Chondrocyte (in vitro differentiated cells): Measurements from ENCODE around the gene FOXN3. TPM values are rescaled to one million over a fixed set of nuclear protein-coding genes. Genes with fewer than 3 reads are reported as not detected.

Experiments
- DNase-seq: peaks from one replicate; pipeline ENCODE4 v3.0.0; 2021; ENCODE audit warnings: mixed read lengths, low spot score
- H3K27ac Mint-ChIP-seq: one replicate; pipeline ENCODE4 v1.8.0; 2021; ENCODE audit warnings: mild to moderate bottlenecking, moderate library complexity, mixed read lengths; ENCODE audit not compliant: unreplicated experiment
- H3K27me3 Mint-ChIP-seq: 2 replicates; pipeline ENCODE4 v1.8.0; 2021; ENCODE audit warnings: low read depth, mixed read lengths
- H3K36me3 Mint-ChIP-seq: 2 replicates; pipeline ENCODE4 v1.8.0; 2021; ENCODE audit warnings: low read depth, mixed read lengths
- H3K4me1 Mint-ChIP-seq: 2 replicates; pipeline ENCODE4 v1.8.0; 2021; ENCODE audit warnings: low read depth, mild to moderate bottlenecking, mixed read lengths
- H3K4me3 Mint-ChIP-seq: one replicate; pipeline ENCODE4 v1.8.0; 2021; ENCODE audit warnings: mild to moderate bottlenecking, moderate library complexity, mixed read lengths; ENCODE audit not compliant: unreplicated experiment
- H3K9me3 Mint-ChIP-seq: 2 replicates; pipeline ENCODE4 v1.8.0; 2021; ENCODE audit warnings: low read depth, mixed read lengths
- CTCF ChIP-seq: fragments of 200-600 bp; sonication (generic); IDR thresholded peaks from 2 replicates; pipeline ENCODE4 v1.5.0; 2021; ENCODE audit warnings: antibody characterized with exemption, mild to moderate bottlenecking, moderate library complexity
- total RNA-seq: library from RNA; stranded (reverse); gene quantifications from 3 replicates; pipeline ENCODE4 v1.2.1, GENCODE V29; 2021

FOXN3 gene
- total RNA-seq, 1 donor from 2014 or later: 161 TPM

- H3K4me3 Mint-ChIP-seq: no peak overlapping the region
- no peaks in the 10 kb centered on the region for H3K9me3 Mint-ChIP-seq
- H3K27me3 Mint-ChIP-seq: no peaks in the 10 kb centered on the region
- H3K36me3 Mint-ChIP-seq: no peaks in the 10 kb centered on the region
- no peak for DNase-seq
- peak overlapping the region; percentile 87 for H3K27ac Mint-ChIP-seq
- no peak for TF ChIP-seq CTCF
- peaks cover 27% of the 10 kb centered on the region for H3K4me1 Mint-ChIP-seq
These were observed 57.4 kb downstream of the FOXN3 start for GRCh38 chr14:89359477-89360222.

- no peaks in the 10 kb centered on the region for H3K9me3 Mint-ChIP-seq
- DNase-seq: no peak
- no peak for TF ChIP-seq CTCF
- H3K4me3 Mint-ChIP-seq: no peak overlapping the region
- no peak overlapping the region for H3K27ac Mint-ChIP-seq
- no peaks in the 10 kb centered on the region for H3K27me3 Mint-ChIP-seq
- H3K36me3 Mint-ChIP-seq: no peaks in the 10 kb centered on the region
- peaks cover 16% of the 10 kb centered on the region for H3K4me1 Mint-ChIP-seq
These were observed 59.3 kb downstream of the FOXN3 start for GRCh38 chr14:89357655-89358297.

GRCh38 chr14:89356927-89357326 is 60.1 kb downstream of the FOXN3 start:
- Mint-ChIP-seq H3K36me3 (no peaks in the 10 kb centered on the region), H3K4me3 (no peak overlapping the region), H3K9me3 (no peaks in the 10 kb centered on the region), H3K27ac (no peak overlapping the region), H3K27me3 (no peaks in the 10 kb centered on the region), H3K4me1 (peaks cover 25% of the 10 kb centered on the region)
- TF ChIP-seq CTCF: no peak
- no peak for DNase-seq

DNA sequence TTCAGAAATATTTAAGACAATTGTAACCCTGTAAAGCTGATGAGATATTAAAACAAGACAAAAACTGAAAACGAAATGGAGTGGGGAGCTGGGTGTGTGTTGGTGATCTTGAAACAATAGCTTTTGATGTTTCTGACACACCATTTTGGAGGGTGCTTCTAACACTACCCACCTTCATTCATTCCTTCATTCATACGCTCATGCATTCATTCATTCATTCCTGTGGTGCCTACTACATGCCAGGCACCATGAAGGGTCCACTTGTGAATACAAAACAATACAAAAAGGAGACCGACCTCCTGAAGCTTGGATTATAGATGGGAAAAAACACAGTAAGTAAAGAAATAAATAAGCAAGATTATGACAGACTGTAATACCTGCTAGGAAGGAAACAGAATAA is 60.5 kb downstream of the FOXN3 start:
- H3K9me3 Mint-ChIP-seq: no peaks in the 10 kb centered on the region
- no peak overlapping the region for H3K4me3 Mint-ChIP-seq
- no peak overlapping the region for H3K27ac Mint-ChIP-seq
- no peaks in the 10 kb centered on the region for H3K36me3 Mint-ChIP-seq
- H3K27me3 Mint-ChIP-seq: no peaks in the 10 kb centered on the region
- TF ChIP-seq CTCF: no peak
- H3K4me1 Mint-ChIP-seq: peaks cover 29% of the 10 kb centered on the region
- DNase-seq: no peak

DNA sequence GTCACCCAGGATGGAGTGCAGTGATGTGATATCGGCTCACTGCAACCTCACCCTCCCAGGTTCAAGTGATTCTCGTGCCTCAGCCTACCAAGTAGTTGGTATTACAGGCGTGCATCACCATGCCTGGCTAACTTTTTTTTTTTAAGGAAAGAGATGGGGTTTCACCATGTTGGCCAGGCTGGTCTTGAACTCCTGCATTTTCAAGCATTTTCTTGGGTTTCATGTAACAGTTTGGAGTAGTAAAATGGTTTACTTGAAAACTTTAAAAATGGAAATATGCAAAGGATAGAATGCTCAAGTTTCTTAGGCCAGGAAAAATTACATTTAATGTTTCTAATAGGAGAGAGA is 63.3 kb downstream of the FOXN3 start:
- Mint-ChIP-seq H3K27me3 (no peaks in the 10 kb centered on the region), H3K36me3 (peaks cover 13% of the 10 kb centered on the region), H3K9me3 (no peaks in the 10 kb centered on the region), H3K4me1 (peaks cover 42% of the 10 kb centered on the region), H3K27ac (peak overlapping the region; percentile 36), H3K4me3 (no peak overlapping the region)
- no peak for TF ChIP-seq CTCF
- no peak for DNase-seq
